ENCODE results near the gene AGBL1.

DNA sequence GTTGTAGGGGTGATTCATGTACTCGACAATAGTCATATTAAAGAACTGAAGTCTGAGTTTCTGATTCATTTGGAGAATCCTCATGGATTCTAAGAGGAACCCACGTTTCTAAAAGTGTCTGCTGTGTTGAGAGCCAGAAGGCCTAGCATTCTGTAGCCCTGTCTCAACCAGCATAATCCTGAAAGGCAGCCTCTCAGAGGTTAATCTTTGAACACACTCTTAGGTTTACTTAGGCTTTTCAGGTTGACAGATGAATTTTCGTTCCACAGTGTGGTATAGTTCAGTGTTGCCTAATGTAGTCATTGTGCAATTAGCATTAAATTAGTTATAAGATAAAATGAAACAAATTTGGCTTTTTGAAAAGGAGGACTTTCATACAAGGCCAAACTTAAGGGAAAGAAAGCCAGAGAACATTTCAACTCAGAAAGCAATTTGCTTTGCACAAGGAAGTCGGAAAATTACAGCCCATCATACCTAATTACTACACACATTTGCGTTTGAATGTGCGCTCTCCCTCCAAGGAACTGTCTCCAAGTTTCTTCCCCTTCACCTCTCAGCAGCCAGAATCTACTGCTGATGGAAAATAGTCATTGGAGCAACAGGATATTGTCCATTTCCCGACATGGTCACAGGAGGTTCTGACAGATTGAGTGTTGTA, 42.0 kb downstream of the AGBL1 start:
- no peak for TF ChIP-seq CTCF (IDR thresholded peaks at IDR 0.05)
- no peak for TF ChIP-seq EZH2phosphoT487 (IDR thresholded peaks at IDR 0.05)
- TF ChIP-seq EZH2 (IDR thresholded peaks at IDR 0.05), result no peak

Data from neural progenitor cell (in vitro differentiated cells).